DND-41 (cell line): ENCODE measurements around the gene CD99L2.

Source experiments
- EZH2 ChIP-seq: IDR thresholded peaks from 3 replicates; pipeline ENCODE4 v1.6.1; 2012; ENCODE audit warnings: borderline replicate concordance, low read depth, mild to moderate bottlenecking, moderate library complexity, low read length, inconsistent platforms; ENCODE audit not compliant: severe bottlenecking
- TF ChIP-seq, protein P1 (sequence below): IDR thresholded peaks from 2 replicates; pipeline ENCODE4 v1.5.1; 2012; ENCODE audit warnings: borderline replicate concordance, low read length, moderate library complexity, mild to moderate bottlenecking; ENCODE audit not compliant: poor library complexity, severe bottlenecking; ENCODE audit errors: extremely low read depth

GRCh38 chrX:150731795-150732194 lies 166.7 kb downstream of the CD99L2 start:
- TF ChIP-seq, protein P1, sequence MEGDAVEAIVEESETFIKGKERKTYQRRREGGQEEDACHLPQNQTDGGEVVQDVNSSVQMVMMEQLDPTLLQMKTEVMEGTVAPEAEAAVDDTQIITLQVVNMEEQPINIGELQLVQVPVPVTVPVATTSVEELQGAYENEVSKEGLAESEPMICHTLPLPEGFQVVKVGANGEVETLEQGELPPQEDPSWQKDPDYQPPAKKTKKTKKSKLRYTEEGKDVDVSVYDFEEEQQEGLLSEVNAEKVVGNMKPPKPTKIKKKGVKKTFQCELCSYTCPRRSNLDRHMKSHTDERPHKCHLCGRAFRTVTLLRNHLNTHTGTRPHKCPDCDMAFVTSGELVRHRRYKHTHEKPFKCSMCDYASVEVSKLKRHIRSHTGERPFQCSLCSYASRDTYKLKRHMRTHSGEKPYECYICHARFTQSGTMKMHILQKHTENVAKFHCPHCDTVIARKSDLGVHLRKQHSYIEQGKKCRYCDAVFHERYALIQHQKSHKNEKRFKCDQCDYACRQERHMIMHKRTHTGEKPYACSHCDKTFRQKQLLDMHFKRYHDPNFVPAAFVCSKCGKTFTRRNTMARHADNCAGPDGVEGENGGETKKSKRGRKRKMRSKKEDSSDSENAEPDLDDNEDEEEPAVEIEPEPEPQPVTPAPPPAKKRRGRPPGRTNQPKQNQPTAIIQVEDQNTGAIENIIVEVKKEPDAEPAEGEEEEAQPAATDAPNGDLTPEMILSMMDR, result no peak
- no peak for TF ChIP-seq EZH2
